Neural cell (in vitro differentiated cells): ENCODE measurements around the gene CKAP4. TPM values are rescaled to one million over a fixed set of nuclear protein-coding genes. Genes with fewer than 3 reads are reported as not detected.
A peak's percentile ranks its signal among the peaks of the same experiment; 100 is the strongest.

ENCODE experiments used
- H2AFZ ChIP-seq: fragments of 200-600, 300-800 bp; sonication (generic), shearing (Covaris generic); 2 replicates; pipeline ENCODE4 v1.6.0; 2014; ENCODE audit warnings: low read depth, mild to moderate bottlenecking, antibody characterized with exemption, low read length, moderate library complexity
- H3F3A ChIP-seq: fragments of 200-600 bp; shearing (Covaris generic); 2 replicates; pipeline ENCODE4 v1.6.1; 2016; ENCODE audit warnings: mild to moderate bottlenecking, moderate library complexity, mixed read lengths, antibody characterized with exemption, low read length; ENCODE audit not compliant: insufficient read depth, poor library complexity, severe bottlenecking
- H3K27ac ChIP-seq: fragments of 200-600, 300-800 bp; sonication (generic), shearing (Covaris generic); 2 replicates; pipeline ENCODE4 v1.5.1; 2014; ENCODE audit warnings: mild to moderate bottlenecking, low read length, moderate library complexity
- H3K27me3 ChIP-seq: fragments of 300-800, 200-600 bp; sonication (generic), shearing (Covaris generic); 2 replicates; pipeline ENCODE4 v1.6.0; 2014; ENCODE audit warnings: mild to moderate bottlenecking, low read depth, low read length, moderate library complexity; ENCODE audit not compliant: insufficient read depth
- H3K36me3 ChIP-seq: fragments of 300-800, 200-600 bp; sonication (generic), shearing (Covaris generic); 2 replicates; pipeline ENCODE4 v1.5.1; 2014; ENCODE audit warnings: mild to moderate bottlenecking, antibody characterized with exemption, low read length, moderate library complexity; ENCODE audit not compliant: insufficient read depth
- H3K4me2 ChIP-seq: fragments of 300-800, 200-600 bp; sonication (generic), shearing (Covaris generic); 2 replicates; pipeline ENCODE4 v1.6.0; 2014; ENCODE audit warnings: mild to moderate bottlenecking, low read length
- H3K4me3 ChIP-seq: fragments of 300-800, 200-600 bp; sonication (generic), shearing (Covaris generic); 2 replicates; pipeline ENCODE4 v1.5.1; 2014; ENCODE audit warnings: mild to moderate bottlenecking, low read length, moderate library complexity
- H3K79me2 ChIP-seq: fragments of 200-600 bp; shearing (Covaris generic); replicated peaks from 2 replicates; pipeline ENCODE4 v1.6.0; 2014; ENCODE audit warnings: mild to moderate bottlenecking, low read length, moderate library complexity; ENCODE audit not compliant: insufficient read depth
- H3K9ac ChIP-seq: fragments of 300-800, 200-600 bp; sonication (generic), shearing (Covaris generic); 2 replicates; pipeline ENCODE4 v1.6.1; 2016; ENCODE audit warnings: mild to moderate bottlenecking, low read length, mixed read lengths
- H3K9me2 ChIP-seq: fragments of 200-600 bp; shearing (Covaris generic); 2 replicates; pipeline ENCODE4 v1.6.1; 2016; ENCODE audit warnings: mild to moderate bottlenecking, low read length, mixed read lengths; ENCODE audit not compliant: insufficient read depth
- H3K9me3 ChIP-seq: fragments of 200-600, 300-800 bp; sonication (generic), shearing (Covaris generic); 2 replicates; pipeline ENCODE4 v1.6.1; 2016; ENCODE audit warnings: mild to moderate bottlenecking, mixed run types, low read length, moderate library complexity, mixed read lengths
- H4K20me1 ChIP-seq: fragments of 200-600 bp; shearing (Covaris generic); 2 replicates; pipeline ENCODE4 v1.6.1; 2016; ENCODE audit warnings: mild to moderate bottlenecking, mixed run types; ENCODE audit not compliant: insufficient read depth
- CTCF ChIP-seq: fragments of 450-650 bp; IDR thresholded peaks from 2 replicates; pipeline ENCODE4 v1.5.1; 2014; ENCODE audit warnings: antibody characterized with exemption, mild to moderate bottlenecking, moderate library complexity; ENCODE audit not compliant: poor library complexity, severe bottlenecking
- EP300 ChIP-seq: fragments of 450-650 bp; conservative IDR thresholded peaks from 2 replicates; pipeline ENCODE4 v1.6.1; 2014; ENCODE audit warnings: antibody characterized with exemption, mild to moderate bottlenecking, moderate library complexity; ENCODE audit not compliant: poor library complexity, severe bottlenecking
- EZH2 ChIP-seq: fragments of 200-600, 300-800 bp; shearing (Covaris generic), sonication (generic); IDR thresholded peaks from 2 replicates; pipeline ENCODE4 v1.6.1; 2014; ENCODE audit warnings: antibody characterized with exemption, low read length, borderline replicate concordance, mild to moderate bottlenecking; ENCODE audit not compliant: insufficient read depth, poor library complexity, severe bottlenecking
- MXI1 ChIP-seq: fragments of 450-650 bp; conservative IDR thresholded peaks from 2 replicates; pipeline ENCODE4 v1.6.1; 2014; ENCODE audit warnings: antibody characterized with exemption, mild to moderate bottlenecking; ENCODE audit not compliant: poor library complexity, severe bottlenecking
- POLR2AphosphoS5 ChIP-seq: IDR thresholded peaks from 2 replicates; pipeline ENCODE4 v1.6.1; 2012
- RAD21 ChIP-seq: fragments of 450-650 bp; conservative IDR thresholded peaks from 2 replicates; pipeline ENCODE4 v1.6.1; 2014; ENCODE audit warnings: antibody characterized with exemption, mild to moderate bottlenecking, moderate library complexity
- TAF1 ChIP-seq: IDR thresholded peaks from 2 replicates; pipeline ENCODE4 v1.6.1; 2012; ENCODE audit warnings: low read depth
- polyA plus RNA-seq: library from polyadenylated mRNA; depleted of rRNA; stranded (reverse); fragments of >200 nt; gene quantifications from 2 replicates; pipeline ENCODE4 v1.2.3, GENCODE V29; 2014
- TF ChIP-seq, protein P1 (sequence below): IDR thresholded peaks from 2 replicates; pipeline ENCODE4 v1.6.1; 2012; ENCODE audit warnings: borderline replicate concordance

CKAP4 gene
- polyA plus RNA-seq, 1 donor from 2014 or later: 50.0 TPM

DNA sequence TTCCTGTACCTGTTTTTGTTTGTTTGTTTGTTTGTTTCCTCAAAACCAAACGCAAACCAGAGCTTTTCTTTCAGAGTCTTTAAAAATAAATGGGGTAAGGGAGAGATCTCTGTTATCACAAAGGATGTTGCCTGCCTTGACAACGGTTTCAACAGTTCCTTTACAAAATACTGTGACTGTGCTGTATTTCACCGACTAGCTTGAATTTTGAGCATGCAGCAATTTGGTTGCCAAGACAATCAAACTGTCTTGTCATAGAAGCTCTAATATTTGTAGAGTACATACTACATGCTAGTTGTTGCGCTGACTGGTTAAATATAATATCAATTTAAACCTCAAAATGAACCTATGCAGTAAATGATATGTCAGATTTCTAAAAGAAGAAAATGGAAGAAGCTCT lies 32.3 kb upstream of the CKAP4 start:
- Histone ChIP-seq H3K9me2 (no peaks in the 10 kb centered on the region), H3K79me2 (no peaks in the 10 kb centered on the region), H4K20me1 (no peaks in the 10 kb centered on the region), H2AFZ (no peak overlapping the region), H3K9ac (no peak overlapping the region), H3K27ac (peak overlapping the region; percentile 46), H3K27me3 (no peaks in the 10 kb centered on the region), H3K36me3 (no peaks in the 10 kb centered on the region), H3K9me3 (no peaks in the 10 kb centered on the region), H3K4me2 (peak overlapping the region; percentile 25), H3F3A (no peaks in the 10 kb centered on the region), H3K4me3 (peak overlapping the region; percentile 11)
- TF ChIP-seq TAF1: no peak
- TF ChIP-seq EZH2: no peak
- TF ChIP-seq, protein P1, sequence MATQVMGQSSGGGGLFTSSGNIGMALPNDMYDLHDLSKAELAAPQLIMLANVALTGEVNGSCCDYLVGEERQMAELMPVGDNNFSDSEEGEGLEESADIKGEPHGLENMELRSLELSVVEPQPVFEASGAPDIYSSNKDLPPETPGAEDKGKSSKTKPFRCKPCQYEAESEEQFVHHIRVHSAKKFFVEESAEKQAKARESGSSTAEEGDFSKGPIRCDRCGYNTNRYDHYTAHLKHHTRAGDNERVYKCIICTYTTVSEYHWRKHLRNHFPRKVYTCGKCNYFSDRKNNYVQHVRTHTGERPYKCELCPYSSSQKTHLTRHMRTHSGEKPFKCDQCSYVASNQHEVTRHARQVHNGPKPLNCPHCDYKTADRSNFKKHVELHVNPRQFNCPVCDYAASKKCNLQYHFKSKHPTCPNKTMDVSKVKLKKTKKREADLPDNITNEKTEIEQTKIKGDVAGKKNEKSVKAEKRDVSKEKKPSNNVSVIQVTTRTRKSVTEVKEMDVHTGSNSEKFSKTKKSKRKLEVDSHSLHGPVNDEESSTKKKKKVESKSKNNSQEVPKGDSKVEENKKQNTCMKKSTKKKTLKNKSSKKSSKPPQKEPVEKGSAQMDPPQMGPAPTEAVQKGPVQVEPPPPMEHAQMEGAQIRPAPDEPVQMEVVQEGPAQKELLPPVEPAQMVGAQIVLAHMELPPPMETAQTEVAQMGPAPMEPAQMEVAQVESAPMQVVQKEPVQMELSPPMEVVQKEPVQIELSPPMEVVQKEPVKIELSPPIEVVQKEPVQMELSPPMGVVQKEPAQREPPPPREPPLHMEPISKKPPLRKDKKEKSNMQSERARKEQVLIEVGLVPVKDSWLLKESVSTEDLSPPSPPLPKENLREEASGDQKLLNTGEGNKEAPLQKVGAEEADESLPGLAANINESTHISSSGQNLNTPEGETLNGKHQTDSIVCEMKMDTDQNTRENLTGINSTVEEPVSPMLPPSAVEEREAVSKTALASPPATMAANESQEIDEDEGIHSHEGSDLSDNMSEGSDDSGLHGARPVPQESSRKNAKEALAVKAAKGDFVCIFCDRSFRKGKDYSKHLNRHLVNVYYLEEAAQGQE: no peak
- no peak for TF ChIP-seq MXI1
- TF ChIP-seq POLR2AphosphoS5: no peak
- peak; percentile 35 for TF ChIP-seq EP300
- TF ChIP-seq CTCF: no peak

GRCh38 chr12:106276032-106276740 lies 28.4 kb upstream of the CKAP4 start:
- Histone ChIP-seq H2AFZ (no peak overlapping the region), H3K27me3 (no peaks in the 10 kb centered on the region), H4K20me1 (no peaks in the 10 kb centered on the region), H3K4me2 (no peak overlapping the region), H3K36me3 (no peaks in the 10 kb centered on the region), H3K27ac (no peak overlapping the region), H3K9me3 (no peaks in the 10 kb centered on the region), H3K9ac (no peak overlapping the region), H3K4me3 (no peak overlapping the region), H3F3A (no peaks in the 10 kb centered on the region), H3K9me2 (no peaks in the 10 kb centered on the region), H3K79me2 (no peaks in the 10 kb centered on the region)
- no peak for TF ChIP-seq TAF1
- no peak for TF ChIP-seq RAD21
- no peak for TF ChIP-seq EP300
